Caco-2 (cell line): ENCODE results near the gene VAPB. TPM values are rescaled to one million over a fixed set of nuclear protein-coding genes. Genes with fewer than 3 reads are reported as not detected.

Experiments used
- BruUV-seq: library from RNA; stranded (reverse); fragments of 400-500 nt; replicated peaks from 2 replicates; lab custom pipeline; 2021; lab: Mats Ljungman, UMichigan
- CTCF ChIA-PET: fragments of 300-600 bp; sonication (Branson Sonifier 250); formaldehyde crosslinking; loops from one replicate; lab custom pipeline; 2022; ENCODE audit warnings: antibody characterized with exemption; lab: Charles Lee
- POLR2A ChIA-PET: fragments of 300-600 bp; sonication (Branson Sonifier 250); formaldehyde crosslinking; loops from one replicate; lab custom pipeline; 2022; ENCODE audit warnings: antibody characterized with exemption; lab: Charles Lee
- DNase-seq, 2 experiments: peaks; one replicate each; pipeline versions ENCODE4 v3.0.0 to v3.0.0-alpha.2; 2020 to 2022
- H3K27me3 ChIP-seq: replicated peaks from 2 replicates; pipeline ENCODE4 v1.6.0; 2011; ENCODE audit warnings: low read length; ENCODE audit not compliant: control insufficient read depth, insufficient read depth
- H3K36me3 ChIP-seq: 2 replicates; pipeline ENCODE4 v1.5.1; 2011; ENCODE audit warnings: low read length; ENCODE audit not compliant: control insufficient read depth, insufficient read depth
- H3K4me1 ChIP-seq: fragments of 250-450 bp; sonication (Bioruptor Pico); 2 replicates; pipeline ENCODE4 v1.5.1; 2020; ENCODE audit warnings: mild to moderate bottlenecking
- H3K4me3 ChIP-seq: 2 replicates; pipeline ENCODE4 v1.5.1; 2011; ENCODE audit warnings: low read depth, mild to moderate bottlenecking, control low read depth, low read length
- H3K9me3 ChIP-seq: fragments of 250-450 bp; sonication (Bioruptor Pico); 2 replicates; pipeline ENCODE4 v1.5.1; 2020; ENCODE audit warnings: mild to moderate bottlenecking, moderate library complexity
- H3K27ac Mint-ChIP-seq: one replicate; pipeline ENCODE4 v1.8.0; 2022; ENCODE audit warnings: mixed read lengths; ENCODE audit not compliant: unreplicated experiment
- H3K27me3 Mint-ChIP-seq: one replicate; pipeline ENCODE4 v1.8.0; 2022; ENCODE audit warnings: mixed read lengths; ENCODE audit not compliant: insufficient read depth, unreplicated experiment
- H3K36me3 Mint-ChIP-seq: one replicate; pipeline ENCODE4 v1.8.0; 2022; ENCODE audit warnings: mild to moderate bottlenecking, mixed read lengths; ENCODE audit not compliant: insufficient read depth, unreplicated experiment
- H3K4me1 Mint-ChIP-seq: one replicate; pipeline ENCODE4 v1.8.0; 2022; ENCODE audit warnings: low read depth, mixed read lengths; ENCODE audit not compliant: unreplicated experiment
- H3K4me3 Mint-ChIP-seq: one replicate; pipeline ENCODE4 v1.8.0; 2022; ENCODE audit warnings: mild to moderate bottlenecking, moderate library complexity, mixed read lengths; ENCODE audit not compliant: unreplicated experiment
- H3K9me3 Mint-ChIP-seq: one replicate; pipeline ENCODE4 v1.8.0; 2022; ENCODE audit warnings: mixed read lengths; ENCODE audit not compliant: unreplicated experiment
- CTCF ChIP-seq, 2 experiments: fragments of 200-600 bp in 1 of 2; IDR thresholded peaks; 1 replicate in 1 of 2; 2 replicates in 1 of 2; pipeline versions ENCODE4 v1.5.1 to v1.8.0; 2011 to 2022; ENCODE audit warnings: antibody characterized with exemption in 1 of 2, control low read depth in 1 of 2, inconsistent platforms in 1 of 2, low read depth in 1 of 2, low read length in 1 of 2, mild to moderate bottlenecking in 1 of 2, moderate library complexity in 1 of 2; ENCODE audit not compliant: insufficient read depth in 1 of 2, severe bottlenecking in 1 of 2, unreplicated experiment in 1 of 2
- intact Hi-C: fragments of 100-400 bp; cut with micrococcal nuclease; formaldehyde crosslinking; loops from one replicate; pipeline ENCODE4 v1.10.0; 2022; ENCODE audit not compliant: unreplicated experiment
- total RNA-seq: library from RNA; stranded (reverse); gene quantifications from 2 replicates; pipeline ENCODE4 v1.2.3, GENCODE V29; 2022

Gene VAPB
- total RNA-seq, 1 experiment from 2014 or later: 186 TPM

GRCh38 chr20:58495623-58496428 is 106.8 kb downstream of the VAPB start:
- H3K27me3 Mint-ChIP-seq: no peaks in the 10 kb centered on the region
- Histone ChIP-seq H3K36me3 (no peaks in the 10 kb centered on the region), H3K9me3 (no peaks in the 10 kb centered on the region), H3K27me3 (no peaks in the 10 kb centered on the region), H3K4me1 (peaks cover 7% of the 10 kb centered on the region; the same call in 1 of the 2 replicates), H3K4me3 (no peak overlapping the region)
- no TSS peak for BruUV-seq
- peaks cover 4% of the 10 kb centered on the region for H3K4me1 Mint-ChIP-seq
- TF ChIP-seq CTCF (IDR thresholded peaks at IDR 0.05; ENCODE audit: insufficient read depth in 1 of 2, low read depth in 1 of 2, low read length in 1 of 2, severe bottlenecking in 1 of 2, unreplicated experiment in 1 of 2): no peak
- DNase-seq: no peak
- H3K27ac Mint-ChIP-seq: no peak overlapping the region
- H3K36me3 Mint-ChIP-seq: no peaks in the 10 kb centered on the region
- intact Hi-C loops: no loop called here
- H3K9me3 Mint-ChIP-seq: no peaks in the 10 kb centered on the region
- CTCF ChIA-PET: no interaction called here
- no peak overlapping the region for H3K4me3 Mint-ChIP-seq
- POLR2A ChIA-PET: no interaction called here

- Histone ChIP-seq H3K4me1 (peaks cover 7% of the 10 kb centered on the region; the same call in 1 of the 2 replicates), H3K27me3 (no peaks in the 10 kb centered on the region), H3K36me3 (no peaks in the 10 kb centered on the region), H3K9me3 (no peaks in the 10 kb centered on the region), H3K4me3 (no peak overlapping the region)
- intact Hi-C loops: no loop called here
- TF ChIP-seq CTCF (IDR thresholded peaks at IDR 0.05; ENCODE audit: insufficient read depth in 1 of 2, low read depth in 1 of 2, low read length in 1 of 2, severe bottlenecking in 1 of 2, unreplicated experiment in 1 of 2): no peak
- H3K27ac Mint-ChIP-seq: no peak overlapping the region
- H3K4me1 Mint-ChIP-seq: peaks cover 4% of the 10 kb centered on the region
- BruUV-seq: no TSS peak
- H3K9me3 Mint-ChIP-seq: no peaks in the 10 kb centered on the region
- H3K27me3 Mint-ChIP-seq: no peaks in the 10 kb centered on the region
- H3K4me3 Mint-ChIP-seq: no peak overlapping the region
- ChIA-PET POLR2A (no interaction called here), CTCF (no interaction called here)
- no peak for DNase-seq
- H3K36me3 Mint-ChIP-seq: no peaks in the 10 kb centered on the region
Measured at GRCh38 chr20:58496429-58496769, 107.4 kb downstream of the VAPB start.

DNA sequence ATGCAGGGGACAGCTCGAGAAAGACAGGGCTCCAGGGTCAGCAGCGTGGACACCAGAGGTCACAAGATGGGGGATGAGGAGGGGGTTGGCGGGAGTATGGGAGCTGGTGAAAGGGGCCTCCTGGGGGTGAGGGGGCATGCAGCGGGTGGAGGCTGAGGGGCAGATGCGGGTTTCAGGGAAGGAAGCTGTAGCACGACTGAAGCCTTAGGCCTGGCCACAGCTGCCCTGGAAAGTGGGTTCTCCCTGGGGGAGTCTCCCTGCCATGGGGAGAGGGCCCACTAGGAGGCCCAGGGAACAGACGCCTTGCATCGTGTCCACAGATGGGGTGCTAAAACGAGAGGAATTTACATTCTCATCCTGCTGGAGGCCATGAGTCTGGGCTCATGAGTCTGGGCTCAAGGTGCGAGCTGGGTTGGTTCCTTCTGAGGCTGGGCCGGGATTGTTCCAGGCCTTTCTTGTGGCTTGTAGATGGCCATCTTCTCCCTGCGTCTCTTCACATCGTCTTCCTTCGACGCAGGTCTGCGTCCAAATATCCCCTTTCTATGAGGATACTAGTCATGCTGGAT is 108.1 kb downstream of the VAPB start:
- H3K36me3 Mint-ChIP-seq: no peaks in the 10 kb centered on the region
- H3K4me3 Mint-ChIP-seq: no peak overlapping the region
- no peaks in the 10 kb centered on the region for H3K36me3 ChIP-seq
- peaks cover under 1% of the 10 kb centered on the region; the same call in 1 of the 2 replicates for H3K9me3 ChIP-seq
- no TSS peak for BruUV-seq
- peaks cover 4% of the 10 kb centered on the region for H3K4me1 Mint-ChIP-seq
- no peaks in the 10 kb centered on the region for H3K27me3 ChIP-seq
- no peak overlapping the region for H3K27ac Mint-ChIP-seq
- H3K4me3 ChIP-seq: no peak overlapping the region
- ChIA-PET CTCF (no interaction called here), POLR2A (no interaction called here)
- H3K4me1 ChIP-seq: peaks cover 7% of the 10 kb centered on the region; the same call in 1 of the 2 replicates
- intact Hi-C loops: no loop called here
- no peaks in the 10 kb centered on the region for H3K9me3 Mint-ChIP-seq
- TF ChIP-seq CTCF (IDR thresholded peaks at IDR 0.05; ENCODE audit: insufficient read depth in 1 of 2, low read depth in 1 of 2, low read length in 1 of 2, severe bottlenecking in 1 of 2, unreplicated experiment in 1 of 2): no peak
- no peak for DNase-seq
- no peaks in the 10 kb centered on the region for H3K27me3 Mint-ChIP-seq
